Hematopoietic multipotent progenitor cell treated with erythropoietin and hydrocortisone succinate and interleukin-3 and kit ligand, for 15 days (in vitro differentiated cells): ENCODE data around the gene PCBP1.
"Not testable (repeated sequence)": the region's sequence is repeated elsewhere in the genome, so short reads cannot be mapped to it uniquely, and the experiment has no call there.

Source experiments
- DNase-seq: peaks from one replicate; pipeline ENCODE4 v3.0.0-alpha.2; 2015; ENCODE audit warnings: low spot score

PCBP1 gene

DNA sequence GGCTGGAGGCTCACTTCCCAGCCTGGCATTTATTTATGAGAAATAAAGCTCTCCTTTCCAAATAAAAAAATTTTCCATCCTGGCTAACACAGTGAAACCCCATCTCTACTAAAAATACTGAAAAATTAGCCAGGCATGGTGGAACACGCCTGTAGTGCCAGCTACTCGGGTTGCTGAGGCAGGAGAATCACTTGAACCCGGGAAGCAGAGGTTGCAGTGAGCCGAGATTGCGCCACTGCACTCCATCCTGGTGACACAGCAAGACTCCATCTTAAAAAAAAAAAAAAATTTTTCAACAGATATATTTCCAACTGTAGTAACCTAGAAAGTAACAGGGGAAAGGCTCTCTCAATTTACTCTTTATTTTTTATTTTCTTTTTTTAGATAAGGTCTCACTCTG lies 6.1 kb upstream of the PCBP1 start:
- no peak for DNase-seq

DNA sequence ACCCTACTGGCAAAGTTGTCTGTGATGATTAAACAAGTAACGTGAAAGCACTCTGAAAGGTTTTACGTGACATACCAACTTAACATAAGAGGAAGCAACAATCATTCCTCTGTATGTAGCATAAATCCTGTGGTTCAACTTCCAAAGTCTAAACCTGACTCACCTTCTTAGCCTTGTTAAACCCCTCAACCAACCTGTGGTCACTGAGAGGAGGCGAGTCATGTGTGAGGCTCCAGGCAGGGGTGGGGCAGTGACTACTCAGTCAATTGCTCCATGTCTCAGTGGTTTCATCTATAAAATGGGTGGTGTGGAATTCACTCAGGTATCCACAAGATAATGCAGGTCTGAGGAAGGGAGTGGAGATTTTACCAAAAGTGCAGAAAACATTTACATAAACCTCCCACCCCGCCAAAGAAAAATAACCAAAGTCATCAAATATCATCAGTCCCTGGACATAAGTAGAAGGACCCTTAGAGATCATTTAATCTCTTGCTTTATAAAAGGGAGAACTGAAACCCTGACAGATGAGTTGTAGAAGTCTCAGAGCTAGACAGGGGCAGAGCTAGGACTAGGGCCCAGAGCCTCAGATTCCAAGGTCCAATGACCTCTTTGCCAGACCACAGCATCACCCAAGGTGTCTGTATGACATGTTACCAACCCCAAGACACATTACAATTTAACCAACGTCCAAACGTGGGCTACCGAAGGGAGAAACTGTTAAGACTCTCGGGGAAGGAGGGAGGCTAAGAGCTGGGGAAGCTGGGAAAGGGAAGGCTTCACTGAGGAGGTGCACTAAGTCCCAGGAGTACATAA lies 3.7 kb upstream of the PCBP1 start:
- DNase-seq: no peak

- peak; percentile 27 for DNase-seq
Observed at GRCh38 chr2:70084973-70085710, 2.1 kb upstream of the PCBP1 start.

DNA sequence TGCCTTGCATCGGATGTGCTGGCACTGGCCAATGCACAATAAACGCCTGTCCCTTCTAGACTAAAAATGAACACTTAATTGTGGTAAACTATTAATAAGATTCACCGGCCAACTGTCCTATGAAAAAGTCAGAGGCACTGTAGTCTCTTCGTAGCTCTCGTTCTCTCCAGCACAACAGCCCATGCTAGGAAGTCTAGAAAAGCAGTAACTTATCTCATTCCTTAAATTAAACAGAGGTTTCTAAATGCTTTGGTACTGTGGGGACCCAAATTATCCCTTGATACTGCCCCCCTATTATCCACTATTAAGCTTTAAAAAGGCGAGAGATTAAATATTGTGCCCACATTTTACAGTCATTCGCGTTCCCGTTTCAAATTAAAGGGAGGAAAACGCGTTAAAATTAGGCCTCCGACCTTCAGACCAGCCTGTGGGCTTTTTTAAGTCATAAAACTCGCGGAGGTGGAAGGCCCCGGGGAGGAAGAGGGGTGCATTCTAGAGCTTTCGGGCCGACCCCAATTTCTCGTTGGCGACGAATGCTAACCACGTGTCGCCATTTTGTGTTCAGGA lies 1.5 kb upstream of the PCBP1 start:
- peak; percentile 41 for DNase-seq

DNA sequence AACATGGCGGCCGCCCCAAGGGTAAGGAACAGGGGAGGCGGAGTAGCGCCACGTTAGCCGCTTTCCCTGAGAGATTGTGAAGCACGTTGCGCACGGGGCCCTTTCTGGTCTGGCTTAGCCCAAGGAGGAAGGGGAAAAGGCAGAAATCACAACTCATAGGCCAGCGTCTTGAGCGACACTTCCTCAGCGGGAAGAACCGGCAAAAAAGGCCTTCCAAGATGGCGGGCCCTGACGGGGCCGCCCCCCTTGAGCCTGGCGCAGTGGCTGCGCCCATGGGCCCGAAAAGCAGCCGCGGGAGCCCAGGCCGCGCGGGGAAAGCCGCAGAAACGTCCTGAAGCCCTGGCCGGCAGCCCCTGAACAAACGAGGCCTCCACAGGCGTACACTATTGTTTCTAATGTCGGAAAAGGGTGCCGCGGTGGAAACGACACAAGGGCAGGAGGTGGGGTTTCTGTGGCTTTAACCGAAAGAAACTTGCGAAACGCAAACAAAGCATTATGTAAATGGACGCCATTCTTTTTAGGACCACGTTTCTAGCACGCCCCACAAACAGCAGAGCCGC lies 919 bp upstream of the PCBP1 start:
- peak; percentile 75 for DNase-seq

DNA sequence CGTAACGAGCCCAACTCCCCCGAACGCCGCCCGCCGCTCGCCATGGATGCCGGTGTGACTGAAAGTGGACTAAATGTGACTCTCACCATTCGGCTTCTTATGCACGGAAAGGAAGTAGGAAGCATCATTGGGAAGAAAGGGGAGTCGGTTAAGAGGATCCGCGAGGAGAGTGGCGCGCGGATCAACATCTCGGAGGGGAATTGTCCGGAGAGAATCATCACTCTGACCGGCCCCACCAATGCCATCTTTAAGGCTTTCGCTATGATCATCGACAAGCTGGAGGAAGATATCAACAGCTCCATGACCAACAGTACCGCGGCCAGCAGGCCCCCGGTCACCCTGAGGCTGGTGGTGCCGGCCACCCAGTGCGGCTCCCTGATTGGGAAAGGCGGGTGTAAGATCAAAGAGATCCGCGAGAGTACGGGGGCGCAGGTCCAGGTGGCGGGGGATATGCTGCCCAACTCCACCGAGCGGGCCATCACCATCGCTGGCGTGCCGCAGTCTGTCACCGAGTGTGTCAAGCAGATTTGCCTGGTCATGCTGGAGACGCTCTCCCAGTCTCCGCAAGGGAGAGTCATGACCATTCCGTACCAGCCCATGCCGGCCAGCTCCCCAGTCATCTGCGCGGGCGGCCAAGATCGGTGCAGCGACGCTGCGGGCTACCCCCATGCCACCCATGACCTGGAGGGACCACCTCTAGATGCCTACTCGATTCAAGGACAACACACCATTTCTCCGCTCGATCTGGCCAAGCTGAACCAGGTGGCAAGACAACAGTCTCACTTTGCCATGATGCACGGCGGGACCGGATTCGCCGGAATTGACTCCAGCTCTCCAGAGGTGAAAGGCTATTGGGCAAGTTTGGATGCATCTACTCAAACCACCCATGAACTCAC lies 673 bp downstream of the PCBP1 start:
- DNase-seq: peak; percentile 79

DNA sequence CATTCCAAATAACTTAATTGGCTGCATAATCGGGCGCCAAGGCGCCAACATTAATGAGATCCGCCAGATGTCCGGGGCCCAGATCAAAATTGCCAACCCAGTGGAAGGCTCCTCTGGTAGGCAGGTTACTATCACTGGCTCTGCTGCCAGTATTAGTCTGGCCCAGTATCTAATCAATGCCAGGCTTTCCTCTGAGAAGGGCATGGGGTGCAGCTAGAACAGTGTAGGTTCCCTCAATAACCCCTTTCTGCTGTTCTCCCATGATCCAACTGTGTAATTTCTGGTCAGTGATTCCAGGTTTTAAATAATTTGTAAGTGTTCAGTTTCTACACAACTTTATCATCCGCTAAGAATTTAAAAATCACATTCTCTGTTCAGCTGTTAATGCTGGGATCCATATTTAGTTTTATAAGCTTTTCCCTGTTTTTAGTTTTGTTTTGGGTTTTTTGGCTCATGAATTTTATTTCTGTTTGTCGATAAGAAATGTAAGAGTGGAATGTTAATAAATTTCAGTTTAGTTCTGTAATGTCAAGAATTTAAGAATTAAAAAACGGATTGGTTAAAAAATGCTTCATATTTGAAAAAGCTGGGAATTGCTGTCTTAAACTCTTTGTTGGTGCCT lies 1.4 kb downstream of the PCBP1 start:
- peak; percentile 42 for DNase-seq

- DNase-seq: no peak
Observed at GRCh38 chr2:70089220-70089982, 2.1 kb downstream of the PCBP1 start.

DNA sequence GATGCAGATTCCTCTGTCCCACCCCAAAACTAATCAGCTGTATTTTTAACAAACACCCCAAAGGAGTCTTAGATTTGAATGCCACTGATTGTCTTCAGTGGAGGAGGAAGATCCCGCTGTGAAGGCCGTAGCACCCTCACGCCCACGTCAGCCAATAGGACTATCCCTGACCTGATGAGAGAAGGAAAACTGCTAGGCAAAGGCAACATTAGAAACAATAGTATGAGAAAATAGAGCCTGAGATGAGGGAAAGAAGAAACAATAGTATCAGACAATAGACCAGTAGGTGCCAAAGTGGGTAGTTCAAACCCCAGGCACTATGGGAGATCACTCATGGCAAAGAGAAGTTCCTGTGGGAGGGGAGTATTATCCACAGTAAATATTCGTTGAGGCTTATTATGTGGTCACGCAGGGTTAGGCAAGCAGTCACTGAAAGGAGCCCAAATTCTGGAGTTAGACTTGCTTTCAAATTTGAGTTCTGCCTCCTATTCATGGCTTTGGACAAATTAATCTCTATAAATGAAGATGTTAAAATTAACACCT lies 2.8 kb downstream of the PCBP1 start:
- no peak for DNase-seq

DNA sequence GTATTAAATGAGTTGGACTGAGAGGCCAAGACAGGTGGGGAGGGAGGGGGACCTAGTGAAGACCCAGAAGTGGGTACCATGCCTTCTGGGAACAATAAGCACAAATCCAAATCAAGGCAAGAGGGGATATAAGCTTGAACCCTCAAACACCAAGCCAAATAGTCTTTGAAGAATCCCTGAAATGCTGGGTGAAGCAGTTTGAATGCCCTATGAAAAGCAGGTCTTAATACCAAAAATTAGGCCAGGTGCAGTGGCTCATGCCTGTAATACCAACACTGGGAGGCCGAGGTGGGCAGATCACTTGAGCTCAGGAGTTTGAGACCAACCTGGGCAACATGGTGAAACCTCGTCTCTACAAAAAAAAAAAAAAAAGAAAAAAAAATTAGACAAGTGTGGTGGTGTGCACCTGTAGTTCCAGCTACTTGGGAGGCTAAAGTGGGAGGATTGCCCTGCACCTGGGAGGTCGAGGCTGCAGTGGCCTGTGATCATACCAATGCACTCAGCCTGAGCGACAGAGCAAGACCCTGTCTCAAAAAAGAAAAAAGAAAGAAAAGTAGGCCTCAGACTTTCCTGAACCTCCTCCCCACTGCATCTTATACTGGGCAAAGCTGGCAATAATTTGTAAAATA lies 3.5 kb downstream of the PCBP1 start:
- DNase-seq: no peak

DNA sequence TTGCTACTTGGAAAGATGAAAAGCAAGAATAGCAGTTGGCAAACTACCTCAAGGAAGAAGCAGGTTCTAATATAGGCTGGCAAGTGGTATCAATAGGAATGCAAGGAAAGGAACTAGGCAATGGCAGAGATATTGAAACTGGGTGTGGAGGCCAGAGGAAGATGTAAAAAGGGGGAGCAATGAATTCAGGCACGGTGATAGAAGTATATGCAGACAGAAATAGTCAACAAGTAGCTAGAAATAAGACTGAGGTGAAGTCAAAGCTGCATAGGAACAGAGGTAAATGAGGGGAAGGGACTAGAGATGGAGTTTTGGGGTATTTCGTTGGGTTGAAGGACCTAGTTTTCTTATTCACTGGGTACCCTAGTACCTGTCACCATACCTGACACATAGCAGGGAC lies 4.1 kb downstream of the PCBP1 start:
- no peak for DNase-seq

DNA sequence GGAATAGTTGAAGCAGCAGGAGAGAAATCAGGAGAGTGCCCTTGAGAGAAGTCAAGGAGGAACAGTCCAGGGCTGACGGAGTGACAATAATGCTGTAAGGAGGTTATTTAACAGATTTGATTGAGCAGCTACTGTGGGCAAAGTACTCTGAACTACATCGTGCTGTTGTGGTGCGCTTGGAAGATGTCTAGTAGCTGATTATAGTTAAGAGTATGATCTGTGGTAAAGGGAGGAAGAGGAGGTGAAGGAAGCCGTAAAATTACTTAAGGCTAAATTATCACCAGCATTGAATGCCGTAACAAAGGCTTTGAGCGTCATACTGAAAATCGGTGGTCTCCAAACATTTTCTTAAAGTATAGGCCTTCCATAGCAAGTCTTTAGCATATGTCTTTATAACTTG lies 4.5 kb downstream of the PCBP1 start:
- DNase-seq: no peak

GRCh38 chr2:70092576-70093243 lies 5.4 kb downstream of the PCBP1 start:
- not testable (repeated sequence) for DNase-seq

DNA sequence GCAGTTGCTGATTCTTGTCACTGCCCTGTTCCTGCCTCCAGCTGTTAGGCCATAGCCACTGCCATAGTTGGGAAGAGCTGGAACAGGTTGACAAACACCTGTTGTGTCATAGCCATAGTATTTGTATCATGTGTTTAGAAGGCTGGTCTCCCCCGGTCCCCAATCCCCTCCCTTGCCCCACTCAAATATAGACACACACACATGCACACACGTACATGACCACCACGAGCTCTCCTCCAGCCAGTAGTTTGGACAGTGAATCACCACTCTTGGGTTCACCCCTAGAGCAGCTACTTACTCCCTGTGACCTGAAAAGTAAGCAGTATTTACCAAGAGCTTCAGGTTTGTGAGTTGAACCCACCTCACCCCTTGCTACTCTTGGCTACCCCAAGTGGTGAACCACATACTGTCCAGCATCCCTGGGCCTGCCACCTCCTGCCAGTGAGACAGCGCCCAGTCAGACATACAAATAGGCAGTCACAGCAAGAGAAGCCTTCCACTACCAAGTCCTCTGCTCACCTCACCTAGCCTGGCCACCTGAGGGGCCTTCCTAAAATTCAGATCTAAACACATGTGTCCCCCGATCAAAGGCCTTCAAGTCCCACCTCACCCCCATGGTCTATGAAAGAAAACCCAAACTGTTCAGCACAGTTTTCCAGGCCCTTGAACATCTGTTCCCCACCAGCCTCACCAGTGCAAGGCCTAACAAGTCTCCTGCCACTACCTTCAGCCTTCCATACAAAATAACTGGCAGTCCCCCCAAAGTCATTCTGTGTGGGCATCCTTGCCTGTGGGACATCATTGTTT lies 7.1 kb downstream of the PCBP1 start:
- DNase-seq: no peak

- no peak for DNase-seq
Observed at GRCh38 chr2:70094978-70095719, 7.9 kb downstream of the PCBP1 start.

DNA sequence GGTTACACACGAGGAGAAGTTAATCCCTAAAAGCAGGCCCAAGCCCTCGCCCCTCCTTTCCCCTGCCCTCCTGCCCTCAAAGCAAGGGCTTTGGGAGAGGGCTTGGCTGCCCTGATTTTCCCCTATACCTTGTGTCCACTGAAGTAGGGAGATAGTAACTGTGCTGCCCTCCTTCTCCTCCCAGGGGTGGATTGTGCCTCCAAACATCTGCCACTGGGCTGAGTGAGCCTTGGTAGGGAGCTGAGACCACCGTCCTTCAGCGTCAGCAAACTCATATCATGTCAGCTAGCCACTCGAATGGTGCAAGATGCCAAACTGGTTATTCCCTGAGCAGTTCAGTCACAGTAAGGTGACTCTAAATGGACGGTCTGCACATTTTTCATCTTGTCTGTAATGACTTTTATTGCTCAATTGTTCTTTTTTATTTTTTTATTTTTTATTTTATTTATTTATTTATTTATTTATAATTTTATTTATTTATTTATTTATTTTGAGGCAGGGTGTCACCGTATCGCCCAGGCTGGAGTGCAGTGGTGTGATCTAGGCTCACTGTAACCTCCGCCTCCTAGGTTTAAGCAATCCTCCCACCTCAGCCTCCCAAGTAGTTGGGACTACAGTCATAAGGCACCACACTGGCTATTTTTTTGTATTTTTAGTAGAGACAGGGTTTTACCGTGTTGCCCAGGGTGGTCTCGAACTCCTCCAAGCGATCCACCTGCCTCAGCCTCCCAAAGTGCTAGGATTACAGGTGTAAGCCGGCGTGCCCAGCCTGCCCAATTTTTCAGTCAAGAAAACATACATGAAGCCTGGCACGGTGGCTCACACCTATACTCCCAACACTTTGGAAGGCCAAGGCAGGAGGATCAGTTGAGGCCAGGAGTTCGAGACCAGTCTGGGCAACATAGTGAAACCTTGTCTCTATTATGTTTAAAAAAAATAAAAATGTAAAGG lies 8.7 kb downstream of the PCBP1 start:
- DNase-seq: no peak
